Brain microvascular endothelial cell (primary cell): Measurements from ENCODE around the gene IFNA14.
"Not testable (repeated sequence)": the region's sequence is repeated elsewhere in the genome, so short reads cannot be mapped to it uniquely, and the experiment has no call there.

ENCODE experiments used
- DNase-seq: peaks from one replicate; pipeline ENCODE4 v3.0.0-alpha.2; 2020
- H3K27ac ChIP-seq: fragments of 250-450 bp; sonication (Bioruptor Pico); 2 replicates; pipeline ENCODE4 v1.5.1; 2020; ENCODE audit warnings: mild to moderate bottlenecking, moderate library complexity
- H3K27me3 ChIP-seq: fragments of 250-450 bp; sonication (Bioruptor Pico); replicated peaks from 2 replicates; pipeline ENCODE4 v1.5.1; 2020; ENCODE audit warnings: mild to moderate bottlenecking
- H3K36me3 ChIP-seq: fragments of 250-450 bp; sonication (Bioruptor Pico); replicated peaks from 2 replicates; pipeline ENCODE4 v1.5.1; 2020; ENCODE audit warnings: mild to moderate bottlenecking
- H3K4me3 ChIP-seq: 2 replicates; pipeline ENCODE4 v1.5.1; 2011; ENCODE audit warnings: low read depth, mild to moderate bottlenecking, control low read depth, low read length, moderate library complexity
- CTCF ChIP-seq: IDR thresholded peaks from 2 replicates; pipeline ENCODE4 v1.5.1; 2011; ENCODE audit warnings: low read depth, mild to moderate bottlenecking, moderate library complexity, low read length, control low read depth, inconsistent platforms; ENCODE audit errors: missing control alignments
- in situ Hi-C: cut with HindIII; loops from 2 replicates; pipeline ENCODE4 v1.10.0; 2017; ENCODE audit warnings: low sequenced_read_pairs, low pct_ligation_motif_present

IFNA14 gene

GRCh38 chr9:21251638-21252037, 11.8 kb upstream of the IFNA14 start:
- in situ Hi-C loops = no loop called here
- no peak for TF ChIP-seq CTCF
- H3K27ac ChIP-seq = no peak overlapping the region
- H3K36me3 ChIP-seq = no peaks in the 10 kb centered on the region
- peaks cover 2% of the 10 kb centered on the region for H3K27me3 ChIP-seq
- no peak for DNase-seq
- H3K4me3 ChIP-seq = no peak overlapping the region

- Histone ChIP-seq H3K27me3 (peaks cover 2% of the 10 kb centered on the region), H3K4me3 (no peak overlapping the region), H3K36me3 (no peaks in the 10 kb centered on the region), H3K27ac (no peak overlapping the region)
- TF ChIP-seq CTCF = no peak
- in situ Hi-C loops = no loop called here
- no peak for DNase-seq
These were observed 11.4 kb upstream of the IFNA14 start for GRCh38 chr9:21251190-21251589.

- no peak overlapping the region for H3K27ac ChIP-seq
- TF ChIP-seq CTCF = no peak
- DNase-seq = no peak
- no peaks in the 10 kb centered on the region for H3K36me3 ChIP-seq
- H3K27me3 ChIP-seq = no peaks in the 10 kb centered on the region
- in situ Hi-C loops = no loop called here
- H3K4me3 ChIP-seq = no peak overlapping the region
These were observed 5.0 kb upstream of the IFNA14 start for GRCh38 chr9:21244836-21245235.

GRCh38 chr9:21236360-21236714, 3.5 kb downstream of the IFNA14 start:
- H3K27ac ChIP-seq, in situ Hi-C loops, H3K27me3 ChIP-seq: not testable (repeated sequence)

DNA sequence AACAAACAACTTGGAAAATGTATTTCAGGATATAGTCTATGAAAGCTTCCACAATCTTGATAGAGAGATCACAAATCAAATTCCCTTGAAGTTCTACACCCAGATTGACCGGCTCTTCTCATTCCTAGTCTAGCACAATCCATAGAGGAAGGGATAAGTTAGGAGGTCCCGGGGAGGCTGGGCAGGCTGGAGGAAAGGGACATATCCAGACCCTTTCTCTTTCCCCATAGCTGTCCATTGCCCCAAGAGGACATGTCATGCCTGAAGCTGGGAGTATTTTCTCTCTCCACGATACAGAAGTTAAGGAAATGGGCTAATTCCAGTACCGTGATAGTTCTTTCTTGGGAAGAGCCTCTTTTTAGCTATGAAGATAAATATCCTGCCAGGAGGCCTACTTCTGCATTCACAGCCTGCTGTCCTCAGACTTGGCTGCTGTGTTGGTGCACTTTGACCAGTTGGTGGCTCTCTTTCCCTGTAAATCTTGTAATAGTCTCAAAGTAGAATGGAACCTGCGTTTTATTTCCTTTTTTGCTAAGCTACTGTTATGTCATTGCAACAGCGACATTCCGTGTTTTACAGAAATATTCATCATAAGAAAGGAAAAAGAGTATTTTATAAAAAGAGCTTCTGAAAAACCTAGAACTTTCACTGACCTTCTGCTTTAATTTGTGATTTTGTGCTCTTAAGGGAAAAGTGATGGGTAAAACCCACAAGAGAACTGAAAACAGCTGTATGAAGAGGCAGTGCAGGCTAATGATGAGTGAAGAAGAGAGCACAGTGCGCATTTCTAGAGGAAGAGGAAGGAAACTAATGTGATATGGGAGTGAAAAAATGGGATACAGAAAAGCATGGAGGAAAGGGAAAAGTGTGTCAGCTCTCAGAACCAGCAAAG, 4.1 kb downstream of the IFNA14 start:
- H3K27me3 ChIP-seq, H3K4me3 ChIP-seq, H3K27ac ChIP-seq, H3K36me3 ChIP-seq, in situ Hi-C loops: not testable (repeated sequence)
- peak; percentile 77 for TF ChIP-seq CTCF
- DNase-seq = peak; percentile 57

More at GRCh38 chr9:21236360-21236714, 3.5 kb downstream of the IFNA14 start:
- DNase-seq, H3K4me3 ChIP-seq, H3K36me3 ChIP-seq: not testable (repeated sequence)

DNA sequence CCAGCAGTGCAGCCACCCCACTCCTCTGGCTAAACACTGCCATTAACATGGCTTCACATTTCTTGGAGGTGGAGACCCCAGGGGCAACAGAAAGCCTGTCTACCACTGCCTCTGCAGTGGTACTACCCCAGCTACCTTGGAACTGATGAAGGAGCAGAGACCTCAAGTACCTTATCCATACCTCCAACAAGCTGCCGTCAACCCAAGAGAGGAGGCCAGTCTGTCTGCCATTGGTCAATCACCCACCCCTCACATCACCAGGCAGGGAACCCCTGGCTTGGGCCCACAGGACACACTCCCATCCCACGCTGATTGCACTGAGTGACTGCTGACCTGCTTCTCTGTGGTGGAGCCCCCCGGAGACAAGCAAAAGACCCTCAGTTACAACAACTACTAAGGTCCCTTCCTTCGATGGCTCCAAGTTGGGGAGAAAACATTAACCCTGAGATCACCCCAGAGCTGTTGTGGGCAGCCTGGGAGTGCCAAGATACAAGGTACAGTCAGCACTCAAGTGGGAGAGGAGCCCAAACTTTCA, 5.6 kb downstream of the IFNA14 start:
- DNase-seq = no peak
- in situ Hi-C loops = no loop called here
- TF ChIP-seq CTCF = no peak
- Histone ChIP-seq H3K36me3 (no peaks in the 10 kb centered on the region), H3K27ac (no peak overlapping the region), H3K27me3 (no peaks in the 10 kb centered on the region), H3K4me3 (no peak overlapping the region)
